GM18868 (cell line): ENCODE results near the gene RNPEP.
"Not testable (repeated sequence)": the region's sequence is repeated elsewhere in the genome, so short reads cannot be mapped to it uniquely, and the experiment has no call there.

ENCODE experiments used
- ATAC-seq: cut with Tn5 transposase; IDR thresholded peaks from one replicate; pipeline ENCODE4 v1.9.1; 2021; ENCODE audit warnings: mild to moderate bottlenecking, moderate library complexity; ENCODE audit not compliant: unreplicated experiment

The RNPEP gene

GRCh38 chr1:202034149-202034682, 51.8 kb downstream of the RNPEP start:
- ATAC-seq, result no peak

- ATAC-seq, result no peak
Measured at GRCh38 chr1:202034683-202035462, 52.4 kb downstream of the RNPEP start.

GRCh38 chr1:202036595-202037387, 54.3 kb downstream of the RNPEP start:
- ATAC-seq, result no peak

- ATAC-seq, result no peak
Measured at GRCh38 chr1:202037706-202038296, 55.4 kb downstream of the RNPEP start.

GRCh38 chr1:202038688-202039346, 56.4 kb downstream of the RNPEP start:
- no peak for ATAC-seq

- ATAC-seq, result no peak
Measured at GRCh38 chr1:202045705-202046104, 63.3 kb downstream of the RNPEP start.

- ATAC-seq, result no peak
Measured at GRCh38 chr1:202046227-202046626, 63.8 kb downstream of the RNPEP start.

GRCh38 chr1:202046748-202047708, 64.6 kb downstream of the RNPEP start:
- ATAC-seq, result no peak

- no peak for ATAC-seq
Measured at GRCh38 chr1:202047977-202048376, 65.5 kb downstream of the RNPEP start.

- ATAC-seq, result no peak
Measured at GRCh38 chr1:202049129-202049528, 66.7 kb downstream of the RNPEP start.

- no peak for ATAC-seq
Measured at GRCh38 chr1:202054094-202054493, 71.6 kb downstream of the RNPEP start.

- ATAC-seq, result not testable (repeated sequence)
Measured at GRCh38 chr1:202054673-202055072, 72.2 kb downstream of the RNPEP start.
